ENCODE measurements around the gene ZBTB40.

ZBTB40 gene

GRCh38 chr1:22570140-22570909, 118.7 kb downstream of the ZBTB40 start:
- DNase-seq = no peak
- TF ChIP-seq EZH2 (IDR thresholded peaks at IDR 0.05; ENCODE audit: borderline replicate concordance, low read depth, low read length, severe bottlenecking) (no peak), CTCF (IDR thresholded peaks at IDR 0.05; ENCODE audit: borderline replicate concordance, extremely low read depth, low read length, poor library complexity, severe bottlenecking) (no peak)
- Histone ChIP-seq H2AFZ (ENCODE audit: low read depth, low read length) (no peak overlapping the region), H3K27ac (ENCODE audit: low read length) (no peak overlapping the region), H3K4me2 (ENCODE audit: insufficient read depth, low read length) (no peak overlapping the region), H3K4me3 (ENCODE audit: low read depth in 1 of 2, low read length in 2 of 2) (no peak overlapping the region), H3K27me3 (ENCODE audit: insufficient read depth, low read length, poor library complexity) (no peaks in the 10 kb centered on the region), H4K20me1 (ENCODE audit: insufficient read depth, low read length) (no peaks in the 10 kb centered on the region; the same call in 1 of the 2 replicates), H3K36me3 (ENCODE audit: insufficient read depth, low read length) (no peaks in the 10 kb centered on the region), H3K4me1 (ENCODE audit: insufficient read depth, low read length) (no peaks in the 10 kb centered on the region), H3K9me3 (ENCODE audit: insufficient read depth, low read length, severe bottlenecking) (no peaks in the 10 kb centered on the region), H3K9ac (ENCODE audit: low read depth, low read length) (no peak overlapping the region), H3K79me2 (ENCODE audit: insufficient read depth, low read length) (no peaks in the 10 kb centered on the region)
- ATAC-seq (ENCODE audit: insufficient read depth, low read depth) = no peak

- Histone ChIP-seq H3K27me3 (ENCODE audit: insufficient read depth, low read length, poor library complexity) (no peaks in the 10 kb centered on the region), H4K20me1 (ENCODE audit: insufficient read depth, low read length) (no peaks in the 10 kb centered on the region; the same call in 1 of the 2 replicates), H2AFZ (ENCODE audit: low read depth, low read length) (no peak overlapping the region), H3K79me2 (ENCODE audit: insufficient read depth, low read length) (no peaks in the 10 kb centered on the region), H3K4me3 (ENCODE audit: low read depth in 1 of 2, low read length in 2 of 2) (no peak overlapping the region), H3K4me2 (ENCODE audit: insufficient read depth, low read length) (no peak overlapping the region), H3K4me1 (ENCODE audit: insufficient read depth, low read length) (no peaks in the 10 kb centered on the region), H3K9me3 (ENCODE audit: insufficient read depth, low read length, severe bottlenecking) (peaks cover 3% of the 10 kb centered on the region), H3K9ac (ENCODE audit: low read depth, low read length) (no peak overlapping the region), H3K27ac (ENCODE audit: low read length) (no peak overlapping the region), H3K36me3 (ENCODE audit: insufficient read depth, low read length) (no peaks in the 10 kb centered on the region)
- TF ChIP-seq CTCF (IDR thresholded peaks at IDR 0.05; ENCODE audit: borderline replicate concordance, extremely low read depth, low read length, poor library complexity, severe bottlenecking) (no peak), EZH2 (IDR thresholded peaks at IDR 0.05; ENCODE audit: borderline replicate concordance, low read depth, low read length, severe bottlenecking) (no peak)
- DNase-seq (no peak), ATAC-seq (ENCODE audit: insufficient read depth, low read depth) (no peak)
These were observed 121.2 kb downstream of the ZBTB40 start for GRCh38 chr1:22572818-22573217.

GRCh38 chr1:22573237-22573636, 121.6 kb downstream of the ZBTB40 start:
- Histone ChIP-seq H4K20me1 (ENCODE audit: insufficient read depth, low read length) (no peaks in the 10 kb centered on the region; the same call in 1 of the 2 replicates), H3K27ac (ENCODE audit: low read length) (no peak overlapping the region), H3K79me2 (ENCODE audit: insufficient read depth, low read length) (no peaks in the 10 kb centered on the region), H3K27me3 (ENCODE audit: insufficient read depth, low read length, poor library complexity) (no peaks in the 10 kb centered on the region), H2AFZ (ENCODE audit: low read depth, low read length) (no peak overlapping the region), H3K4me3 (ENCODE audit: low read depth in 1 of 2, low read length in 2 of 2) (no peak overlapping the region), H3K4me2 (ENCODE audit: insufficient read depth, low read length) (no peak overlapping the region), H3K36me3 (ENCODE audit: insufficient read depth, low read length) (no peaks in the 10 kb centered on the region), H3K4me1 (ENCODE audit: insufficient read depth, low read length) (no peaks in the 10 kb centered on the region), H3K9me3 (ENCODE audit: insufficient read depth, low read length, severe bottlenecking) (peaks cover 7% of the 10 kb centered on the region), H3K9ac (ENCODE audit: low read depth, low read length) (no peak overlapping the region)
- no peak for ATAC-seq (ENCODE audit: insufficient read depth, low read depth)
- TF ChIP-seq EZH2 (IDR thresholded peaks at IDR 0.05; ENCODE audit: borderline replicate concordance, low read depth, low read length, severe bottlenecking) (no peak), CTCF (IDR thresholded peaks at IDR 0.05; ENCODE audit: borderline replicate concordance, extremely low read depth, low read length, poor library complexity, severe bottlenecking) (no peak)
- no peak for DNase-seq

Data from DND-41 (cell line).